Pericardium fibroblast (primary cell): ENCODE measurements around the gene C12orf60. TPM values are rescaled to one million over a fixed set of nuclear protein-coding genes. Genes with fewer than 3 reads are reported as not detected.

ENCODE experiments used
- total RNA-seq: library from RNA; depleted of rRNA; stranded (reverse); fragments of >200 nt; gene quantifications from 2 replicates; pipeline ENCODE4 v1.2.3, GENCODE V29; 2015

C12orf60 gene, protein sequence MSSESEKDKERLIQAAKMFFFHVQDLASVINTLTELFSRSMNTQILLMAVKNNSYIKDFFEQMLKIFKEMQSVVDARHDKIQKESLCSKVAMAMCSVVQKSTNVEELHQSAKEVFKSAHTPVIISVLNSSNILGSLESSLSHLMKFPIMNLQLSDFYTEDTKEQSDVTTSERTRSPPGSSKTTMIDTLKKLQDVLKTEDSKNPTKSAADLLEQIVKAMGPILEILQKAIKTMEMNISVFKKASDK
- 0.68 and 1.4 TPM in 2 replicates for total RNA-seq

DNA sequence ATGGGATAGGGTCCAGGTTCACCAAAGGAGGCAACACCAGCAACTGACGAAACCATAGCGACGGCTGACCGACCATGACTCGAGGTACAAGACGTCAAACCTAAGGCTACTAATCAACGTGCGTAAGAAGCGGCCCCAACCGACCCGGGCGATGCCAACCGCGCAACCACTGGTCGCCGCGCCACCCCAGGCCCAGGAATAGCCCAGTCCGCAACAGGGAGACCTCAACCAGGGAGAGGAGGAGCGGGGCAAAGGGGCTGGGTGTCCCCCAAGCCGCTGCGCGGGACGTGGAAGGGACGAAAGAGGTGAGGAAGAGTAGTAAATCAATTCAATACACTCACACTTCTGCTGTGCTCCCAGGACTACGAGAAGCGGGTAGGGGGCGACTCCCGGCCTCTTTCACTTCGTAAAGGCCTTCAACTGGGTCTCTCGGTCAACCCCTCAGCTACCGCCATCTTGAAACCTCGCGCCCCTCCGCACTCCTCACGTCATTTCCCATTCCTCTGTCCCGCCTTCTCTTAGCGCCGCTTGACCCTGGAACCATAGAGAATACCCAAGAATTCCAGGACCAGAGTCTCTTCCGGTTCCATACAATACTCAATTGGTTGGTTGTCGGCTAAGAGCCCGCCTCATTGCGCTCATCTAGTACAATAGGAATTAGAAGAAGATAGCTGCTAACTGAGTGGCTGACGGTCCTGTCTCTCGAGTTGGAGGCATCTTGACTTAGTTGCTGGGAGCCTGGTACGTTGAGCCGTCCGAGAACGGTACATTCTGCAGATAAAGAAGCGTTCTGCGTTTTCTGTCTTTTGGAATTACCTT, at the start of gene C12orf60, which contains the start of gene WBP11:
TSS of gene C12orf60 (plus strand) at position 660 of the 819 bp plus-strand sequence. CDS start 19,266 bp downstream, outside the sequence.
TSS of gene WBP11 (minus strand) at position 468 of the 819 bp plus-strand sequence. CDS start 2,095 bp downstream, outside the sequence.

DNA sequence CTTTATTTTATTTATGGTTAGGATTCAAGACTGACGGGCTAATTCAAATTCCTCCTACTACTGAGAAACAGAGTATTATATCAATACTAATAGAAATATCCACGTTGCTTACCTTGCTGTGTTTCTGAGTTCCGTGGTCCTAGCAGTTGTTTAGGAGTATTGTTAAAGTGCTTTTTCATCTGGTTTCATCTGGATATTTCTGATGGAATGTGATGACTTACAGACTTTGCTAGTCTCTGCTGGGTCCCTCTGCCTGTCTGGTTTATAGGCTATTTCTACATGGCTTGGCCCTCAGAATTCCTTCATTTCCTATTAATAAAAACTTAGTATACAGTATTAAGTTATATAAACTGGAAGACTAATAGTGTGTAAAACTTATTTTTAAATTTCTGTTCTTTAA, 10.5 kb downstream of the C12orf60 start, which contains the start of gene SMCO3:
TSS of gene SMCO3 (minus strand) at position 169 of the 400 bp plus-strand sequence. CDS start 7,502 bp downstream, outside the sequence.

DNA sequence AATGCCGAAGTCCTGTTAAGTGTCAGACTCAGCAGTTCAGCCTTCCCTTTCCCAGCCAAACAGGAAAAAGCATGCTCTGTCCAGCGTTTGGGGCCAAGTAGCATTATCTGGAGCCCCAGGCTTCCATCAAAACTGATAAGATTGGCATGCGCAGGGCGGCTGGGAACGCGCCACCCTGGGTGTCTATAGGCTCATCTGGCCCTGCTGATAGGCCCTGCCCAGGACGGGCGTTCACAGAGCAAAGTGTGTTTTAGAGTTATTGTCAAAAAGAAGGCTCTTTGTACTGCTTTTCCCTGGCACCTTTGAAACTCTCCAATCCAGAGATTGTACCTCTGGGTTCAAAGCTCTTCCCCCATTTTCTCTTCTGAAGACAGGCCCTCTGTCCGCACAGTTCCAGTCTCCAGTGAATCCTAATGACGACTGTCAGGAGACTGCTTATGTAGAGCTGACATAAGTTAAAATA, 40.0 kb downstream of the C12orf60 start, which contains the start of gene ART4:
TSS of gene ART4 (minus strand) at position 102 of the 463 bp plus-strand sequence. CDS start 413 bp downstream, outside the sequence.

Other genes with a start within 250 kb of the C12orf60 start
- gene PLBD1, start 235.8 kb upstream of the C12orf60 start, total RNA-seq, result 2.6 and 4.2 TPM in 2 replicates
- not detected in 2 replicates for gene GUCY2C, start 107.1 kb upstream of the C12orf60 start, total RNA-seq
- gene WBP11, start 192 bp upstream of the C12orf60 start, total RNA-seq, result 21.9 and 24.0 TPM in 2 replicates
- gene SMCO3, start 10.5 kb downstream of the C12orf60 start, total RNA-seq, result 1.7 and 7.6 TPM in 2 replicates
- gene ART4, start 39.9 kb downstream of the C12orf60 start, total RNA-seq, result 0.26 and 64.4 TPM in 2 replicates
- gene MGP, start 82.2 kb downstream of the C12orf60 start, total RNA-seq, result 1,418 and 4,199 TPM in 2 replicates
- gene ERP27, start 134.9 kb downstream of the C12orf60 start, total RNA-seq, result under 0.01 and 0.35 TPM in 2 replicates
- 17.2 and 99.9 TPM in 2 replicates for gene ARHGDIB, start 157.9 kb downstream of the C12orf60 start, total RNA-seq
- gene PDE6H, start 169.4 kb downstream of the C12orf60 start, total RNA-seq, result not detected in 2 replicates